ENCODE measurements around the gene IHH.

GRCh38 chr2:219058541-219059374 lies 2.0 kb downstream of the IHH start:
- TF ChIP-seq CTCF (IDR thresholded peaks at IDR 0.05), result no peak
- peak; percentile 63 for TF ChIP-seq EZH2 (IDR thresholded peaks at IDR 0.05; ENCODE audit: borderline replicate concordance, insufficient read depth, low read depth, low read length, poor library complexity, severe bottlenecking)

Data from B cell (primary cell).